Mesenchymal stem cell (in vitro differentiated cells and primary cell): ENCODE data around the gene RAB35.
A peak's percentile ranks its signal among the peaks of the same experiment; 100 is the strongest.

ENCODE experiments used
- DNase-seq: peaks from one replicate; pipeline ENCODE4 v3.0.0-alpha.2; 2013
- H2AFZ ChIP-seq: one replicate; pipeline ENCODE4 v1.6.1; 2013; ENCODE audit warnings: low read depth, mild to moderate bottlenecking, control low read depth, inconsistent platforms, low read length, moderate library complexity
- H2AK5ac ChIP-seq: 2 replicates; pipeline ENCODE4 v1.6.1; 2013; ENCODE audit warnings: low read length, moderate library complexity, mild to moderate bottlenecking, inconsistent platforms; ENCODE audit not compliant: severe bottlenecking
- H2BK120ac ChIP-seq: one replicate; pipeline ENCODE4 v1.6.1; 2013; ENCODE audit warnings: low read depth, mild to moderate bottlenecking, inconsistent platforms, low read length, moderate library complexity
- H2BK12ac ChIP-seq, 2 experiments: one replicate each; pipeline ENCODE4 v1.6.1; 2013; ENCODE audit warnings: inconsistent platforms in 2 of 2, low read length in 2 of 2, mild to moderate bottlenecking in 2 of 2, moderate library complexity in 2 of 2, control low read depth in 1 of 2
- H2BK15ac ChIP-seq: one replicate; pipeline ENCODE4 v1.6.1; 2013; ENCODE audit warnings: mild to moderate bottlenecking, low read depth, inconsistent platforms; ENCODE audit not compliant: poor library complexity, severe bottlenecking
- H2BK5ac ChIP-seq: 2 replicates; pipeline ENCODE4 v1.6.1; 2013; ENCODE audit warnings: low read depth, mild to moderate bottlenecking, low read length, control low read depth, inconsistent platforms; ENCODE audit not compliant: poor library complexity, severe bottlenecking
- H3K14ac ChIP-seq, 2 experiments: one replicate each; pipeline ENCODE4 v1.6.1; 2013; ENCODE audit warnings: inconsistent platforms in 2 of 2, low read length in 2 of 2, control low read depth in 1 of 2, mild to moderate bottlenecking in 1 of 2, moderate library complexity in 1 of 2
- H3K18ac ChIP-seq, 2 experiments: one replicate each; pipeline ENCODE4 v1.6.1; 2013; ENCODE audit warnings: inconsistent platforms in 2 of 2, low read length in 2 of 2, control low read depth in 1 of 2, low read depth in 1 of 2, mild to moderate bottlenecking in 1 of 2
- H3K23ac ChIP-seq, 2 experiments: one replicate each; pipeline ENCODE4 v1.6.1; 2013; ENCODE audit warnings: inconsistent platforms in 2 of 2, low read length in 2 of 2, mild to moderate bottlenecking in 2 of 2, moderate library complexity in 2 of 2, control low read depth in 1 of 2
- H3K27ac ChIP-seq: 2 replicates; pipeline ENCODE4 v1.5.1; 2013; ENCODE audit warnings: mild to moderate bottlenecking, moderate library complexity, low read length, control low read depth, inconsistent platforms; ENCODE audit not compliant: poor library complexity, severe bottlenecking
- H3K27me3 ChIP-seq, 2 experiments: 2 replicates each; pipeline versions ENCODE4 v1.6.1 to v1.7.0; 2013; ENCODE audit warnings: low read length in 2 of 2, mild to moderate bottlenecking in 2 of 2, moderate library complexity in 2 of 2, control low read depth in 1 of 2, inconsistent platforms in 1 of 2; ENCODE audit not compliant: control insufficient read depth in 1 of 2, insufficient read depth in 1 of 2
- H3K36me3 ChIP-seq, 2 experiments: 2 replicates each; pipeline versions ENCODE4 v1.6.1 to v1.7.0; 2013; ENCODE audit warnings: low read length in 2 of 2, control low read depth in 1 of 2, inconsistent platforms in 1 of 2, low read depth in 1 of 2, mild to moderate bottlenecking in 1 of 2; ENCODE audit not compliant: insufficient read depth in 2 of 2, control insufficient read depth in 1 of 2
- H3K4ac ChIP-seq, 2 experiments: one replicate each; pipeline ENCODE4 v1.6.1; 2013; ENCODE audit warnings: inconsistent platforms in 2 of 2, low read length in 2 of 2, mild to moderate bottlenecking in 2 of 2, moderate library complexity in 2 of 2, control low read depth in 1 of 2, low read depth in 1 of 2
- H3K4me1 ChIP-seq: 2 replicates; pipeline ENCODE4 v1.6.1; 2013; ENCODE audit warnings: low read depth, low read length, control low read depth; ENCODE audit not compliant: control insufficient read depth, insufficient read depth
- H3K4me2 ChIP-seq: 2 replicates; pipeline ENCODE4 v1.6.1; 2013; ENCODE audit warnings: low read length, mild to moderate bottlenecking, inconsistent platforms; ENCODE audit not compliant: poor library complexity, severe bottlenecking
- H3K4me3 ChIP-seq, 2 experiments: 2 replicates each; pipeline versions ENCODE4 v1.5.1 to v1.7.0; 2013; ENCODE audit warnings: low read length in 2 of 2, mild to moderate bottlenecking in 2 of 2, control low read depth in 1 of 2, low read depth in 1 of 2; ENCODE audit not compliant: insufficient read depth in 1 of 2
- H3K79me1 ChIP-seq: replicated peaks from 2 replicates; pipeline ENCODE4 v1.6.1; 2013; ENCODE audit warnings: mild to moderate bottlenecking, control low read depth, low read length, inconsistent platforms; ENCODE audit not compliant: poor library complexity, severe bottlenecking
- H3K9ac ChIP-seq: 2 replicates; pipeline ENCODE4 v1.7.0; 2013; ENCODE audit warnings: mild to moderate bottlenecking, low read length, moderate library complexity
- H3K9me3 ChIP-seq: 2 replicates; pipeline ENCODE4 v1.7.0; 2013; ENCODE audit warnings: mild to moderate bottlenecking, low read length; ENCODE audit not compliant: control insufficient read depth
- H4K8ac ChIP-seq: one replicate; pipeline ENCODE4 v1.6.1; 2013; ENCODE audit warnings: inconsistent platforms, mild to moderate bottlenecking, low read length, moderate library complexity
- H4K91ac ChIP-seq: one replicate; pipeline ENCODE4 v1.6.1; 2013; ENCODE audit warnings: mild to moderate bottlenecking, low read length, inconsistent platforms
- whole genome bisulfite sequencing: methylation state at CpG from one replicate; pipeline ENCODE4 v1.1.7; 2013; ENCODE audit warnings: mixed read lengths; 5-methylcytosine and 5-hydroxymethylcytosine counted together

The RAB35 gene

DNA sequence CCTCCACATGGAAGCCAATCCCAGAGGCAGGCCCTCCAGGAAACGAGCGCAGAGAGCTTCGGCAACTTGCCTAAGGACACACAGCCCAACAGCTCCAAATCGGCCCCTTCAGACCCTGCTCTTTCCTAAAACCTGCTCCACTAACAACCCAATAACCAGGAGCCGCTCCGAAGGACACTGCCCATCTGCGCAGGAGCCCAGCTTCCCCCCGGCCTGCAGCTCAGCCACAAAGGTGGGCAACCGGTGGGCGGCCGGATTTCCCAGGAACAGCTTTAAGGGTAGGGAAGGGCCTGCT lies 13.6 kb downstream of the RAB35 start:
- DNase-seq = no peak
- Histone ChIP-seq H3K23ac (no peak overlapping the region), H4K91ac (no peak overlapping the region), H3K27me3 (no peaks in the 10 kb centered on the region), H2AFZ (no peak overlapping the region), H3K14ac (no peak overlapping the region), H3K4me2 (no peak overlapping the region), H2BK120ac (no peak overlapping the region), H3K4me1 (peaks cover 17% of the 10 kb centered on the region), H2BK15ac (no peak overlapping the region), H2AK5ac (no peak overlapping the region), H2BK12ac (no peak overlapping the region), H3K4ac (no peak overlapping the region), H4K8ac (no peak overlapping the region), H3K9me3 (no peaks in the 10 kb centered on the region), H3K79me1 (peaks cover 38% of the 10 kb centered on the region), H3K18ac (no peak overlapping the region), H3K4me3 (no peak overlapping the region), H3K36me3 (peaks cover 61 to 80% of the 10 kb centered on the region in 2 experiments), H3K27ac (no peak overlapping the region), H3K9ac (no peak overlapping the region), H2BK5ac (no peak overlapping the region)
- 98% methylated on average over 11 of the region's 11 CpGs for WGBS

GRCh38 chr12:120102189-120103043 lies 14.1 kb downstream of the RAB35 start:
- no peak overlapping the region for H2BK5ac ChIP-seq
- H3K4ac ChIP-seq = no peak overlapping the region
- H3K36me3 ChIP-seq = peaks cover 62 to 78% of the 10 kb centered on the region in 2 experiments
- no peak overlapping the region for H3K14ac ChIP-seq
- no peak overlapping the region for H3K27ac ChIP-seq
- H4K8ac ChIP-seq = no peak overlapping the region
- H2BK12ac ChIP-seq = no peak overlapping the region
- H3K18ac ChIP-seq = no peak overlapping the region
- no peak overlapping the region for H2BK120ac ChIP-seq
- H2BK15ac ChIP-seq = no peak overlapping the region
- no peak overlapping the region for H2AK5ac ChIP-seq
- DNase-seq = no peak
- H3K23ac ChIP-seq = no peak overlapping the region
- no peak overlapping the region for H3K4me3 ChIP-seq
- H3K4me1 ChIP-seq = peaks cover 17% of the 10 kb centered on the region
- peaks cover 38% of the 10 kb centered on the region for H3K79me1 ChIP-seq
- no peak overlapping the region for H4K91ac ChIP-seq
- H2AFZ ChIP-seq = no peak overlapping the region
- H3K27me3 ChIP-seq = no peaks in the 10 kb centered on the region
- no peaks in the 10 kb centered on the region for H3K9me3 ChIP-seq
- no peak overlapping the region for H3K4me2 ChIP-seq
- H3K9ac ChIP-seq = peak overlapping the region; percentile 65
- 94% methylated on average over 30 of the region's 30 CpGs for WGBS

- Histone ChIP-seq H3K4me3 (no peak overlapping the region), H2AK5ac (no peak overlapping the region), H3K14ac (no peak overlapping the region), H3K9ac (peak overlapping the region; percentile 65), H3K9me3 (no peaks in the 10 kb centered on the region), H3K79me1 (peaks cover 45% of the 10 kb centered on the region), H2BK15ac (no peak overlapping the region), H4K8ac (no peak overlapping the region), H3K36me3 (peaks cover 66 to 83% of the 10 kb centered on the region in 2 experiments), H3K27ac (no peak overlapping the region), H2BK120ac (no peak overlapping the region), H3K23ac (no peak overlapping the region), H2BK5ac (no peak overlapping the region), H2AFZ (no peak overlapping the region), H3K4me1 (peaks cover 17% of the 10 kb centered on the region), H3K18ac (no peak overlapping the region), H4K91ac (no peak overlapping the region), H3K4me2 (no peak overlapping the region), H2BK12ac (no peak overlapping the region), H3K27me3 (no peaks in the 10 kb centered on the region), H3K4ac (no peak overlapping the region)
- WGBS = 95% methylated on average over 13 of the region's 13 CpGs
- no peak for DNase-seq
Measured at GRCh38 chr12:120101617-120102016, 14.9 kb downstream of the RAB35 start.

GRCh38 chr12:120101182-120101581 lies 15.4 kb downstream of the RAB35 start:
- peak overlapping the region; percentile 65 for H3K9ac ChIP-seq
- H3K23ac ChIP-seq = no peak overlapping the region
- WGBS = 95% methylated on average over 11 of the region's 11 CpGs
- no peak overlapping the region for H2AFZ ChIP-seq
- no peak overlapping the region for H2BK5ac ChIP-seq
- peaks cover 69 to 87% of the 10 kb centered on the region in 2 experiments for H3K36me3 ChIP-seq
- H3K79me1 ChIP-seq = peaks cover 49% of the 10 kb centered on the region
- no peak overlapping the region for H3K4ac ChIP-seq
- no peak overlapping the region for H3K4me2 ChIP-seq
- H3K14ac ChIP-seq = no peak overlapping the region
- H3K18ac ChIP-seq = no peak overlapping the region
- H2AK5ac ChIP-seq = no peak overlapping the region
- no peak overlapping the region for H2BK15ac ChIP-seq
- no peak overlapping the region for H2BK12ac ChIP-seq
- no peaks in the 10 kb centered on the region for H3K27me3 ChIP-seq
- H4K8ac ChIP-seq = no peak overlapping the region
- H3K4me1 ChIP-seq = peaks cover 17% of the 10 kb centered on the region
- no peaks in the 10 kb centered on the region for H3K9me3 ChIP-seq
- H2BK120ac ChIP-seq = no peak overlapping the region
- DNase-seq = no peak
- H4K91ac ChIP-seq = no peak overlapping the region
- no peak overlapping the region for H3K27ac ChIP-seq
- H3K4me3 ChIP-seq = peak overlapping the region in 1 of 2 experiments; percentile 51
